ENCODE results near the gene HEATR9.

The HEATR9 gene

DNA sequence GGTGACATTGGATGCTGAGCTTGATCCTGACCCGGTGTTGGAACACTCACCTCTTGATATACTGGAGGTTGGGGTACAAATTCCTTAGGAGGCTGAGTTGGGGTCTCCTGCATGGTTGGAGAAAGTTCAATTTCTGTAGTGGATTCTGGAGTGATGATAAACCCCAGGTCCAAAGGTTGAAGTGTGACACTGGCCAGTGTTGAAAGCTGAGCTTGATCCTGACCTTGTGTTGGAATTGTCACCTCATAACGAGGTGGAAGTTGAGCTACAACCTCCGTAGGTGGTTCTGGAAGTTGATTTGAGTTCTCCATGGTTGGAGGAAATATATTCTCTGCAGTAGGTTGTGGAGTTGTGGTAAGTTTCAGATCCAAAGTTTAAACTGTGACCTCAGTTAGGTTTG is 40.7 kb upstream of the HEATR9 start:
- TF ChIP-seq EZH2 (IDR thresholded peaks at IDR 0.05; ENCODE audit: borderline replicate concordance, low read depth, low read length, severe bottlenecking): no peak
- TF ChIP-seq, protein P1, sequence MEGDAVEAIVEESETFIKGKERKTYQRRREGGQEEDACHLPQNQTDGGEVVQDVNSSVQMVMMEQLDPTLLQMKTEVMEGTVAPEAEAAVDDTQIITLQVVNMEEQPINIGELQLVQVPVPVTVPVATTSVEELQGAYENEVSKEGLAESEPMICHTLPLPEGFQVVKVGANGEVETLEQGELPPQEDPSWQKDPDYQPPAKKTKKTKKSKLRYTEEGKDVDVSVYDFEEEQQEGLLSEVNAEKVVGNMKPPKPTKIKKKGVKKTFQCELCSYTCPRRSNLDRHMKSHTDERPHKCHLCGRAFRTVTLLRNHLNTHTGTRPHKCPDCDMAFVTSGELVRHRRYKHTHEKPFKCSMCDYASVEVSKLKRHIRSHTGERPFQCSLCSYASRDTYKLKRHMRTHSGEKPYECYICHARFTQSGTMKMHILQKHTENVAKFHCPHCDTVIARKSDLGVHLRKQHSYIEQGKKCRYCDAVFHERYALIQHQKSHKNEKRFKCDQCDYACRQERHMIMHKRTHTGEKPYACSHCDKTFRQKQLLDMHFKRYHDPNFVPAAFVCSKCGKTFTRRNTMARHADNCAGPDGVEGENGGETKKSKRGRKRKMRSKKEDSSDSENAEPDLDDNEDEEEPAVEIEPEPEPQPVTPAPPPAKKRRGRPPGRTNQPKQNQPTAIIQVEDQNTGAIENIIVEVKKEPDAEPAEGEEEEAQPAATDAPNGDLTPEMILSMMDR (IDR thresholded peaks at IDR 0.05; ENCODE audit: borderline replicate concordance, extremely low read depth, low read length, poor library complexity, severe bottlenecking): no peak
- ATAC-seq (ENCODE audit: insufficient read depth, low read depth): no peak
- no peaks in the 10 kb centered on the region for H3K36me3 ChIP-seq (ENCODE audit: insufficient read depth, low read length)
- H3K27ac ChIP-seq (ENCODE audit: low read length): no peak overlapping the region
- H3K9me3 ChIP-seq (ENCODE audit: insufficient read depth, low read length, severe bottlenecking): no peaks in the 10 kb centered on the region
- no peak overlapping the region for H3K9ac ChIP-seq (ENCODE audit: low read depth, low read length)
- H3K4me1 ChIP-seq (ENCODE audit: insufficient read depth, low read length): no peaks in the 10 kb centered on the region
- H3K4me3 ChIP-seq (ENCODE audit: low read depth in 1 of 2, low read length in 2 of 2): no peak overlapping the region
- no peaks in the 10 kb centered on the region for H4K20me1 ChIP-seq (ENCODE audit: insufficient read depth, low read length)
- H3K79me2 ChIP-seq (ENCODE audit: insufficient read depth, low read length): no peaks in the 10 kb centered on the region
- H3K27me3 ChIP-seq (ENCODE audit: insufficient read depth, low read length, poor library complexity): no peaks in the 10 kb centered on the region
- no peak overlapping the region for H2AFZ ChIP-seq (ENCODE audit: low read depth, low read length)
- DNase-seq: no peak
- no peak overlapping the region for H3K4me2 ChIP-seq (ENCODE audit: insufficient read depth, low read length)

DNA sequence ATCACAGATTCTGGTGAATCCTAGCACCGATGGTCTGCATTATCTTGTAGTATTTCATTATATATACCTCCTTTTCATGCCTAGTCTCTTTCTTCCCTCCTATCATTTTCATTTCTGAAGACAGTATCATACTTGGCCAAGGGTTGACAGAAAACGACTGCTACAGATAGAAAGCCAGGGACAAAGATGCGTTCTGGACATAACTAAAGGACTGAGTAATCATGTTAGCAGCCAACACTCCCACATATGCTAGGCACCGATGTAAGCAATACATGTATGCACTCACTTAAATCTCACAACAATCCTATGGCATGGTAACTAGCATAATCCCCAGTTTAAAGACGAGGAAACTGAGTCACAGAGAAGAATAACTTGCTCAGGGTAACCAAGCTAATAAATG is 39.0 kb upstream of the HEATR9 start:
- Histone ChIP-seq H3K79me2 (ENCODE audit: insufficient read depth, low read length) (no peaks in the 10 kb centered on the region), H3K4me3 (ENCODE audit: low read depth in 1 of 2, low read length in 2 of 2) (no peak overlapping the region), H3K9me3 (ENCODE audit: insufficient read depth, low read length, severe bottlenecking) (no peaks in the 10 kb centered on the region), H3K4me2 (ENCODE audit: insufficient read depth, low read length) (no peak overlapping the region), H3K36me3 (ENCODE audit: insufficient read depth, low read length) (no peaks in the 10 kb centered on the region), H3K4me1 (ENCODE audit: insufficient read depth, low read length) (no peaks in the 10 kb centered on the region), H2AFZ (ENCODE audit: low read depth, low read length) (no peak overlapping the region), H3K27me3 (ENCODE audit: insufficient read depth, low read length, poor library complexity) (no peaks in the 10 kb centered on the region), H4K20me1 (ENCODE audit: insufficient read depth, low read length) (no peaks in the 10 kb centered on the region), H3K9ac (ENCODE audit: low read depth, low read length) (no peak overlapping the region), H3K27ac (ENCODE audit: low read length) (no peak overlapping the region)
- ATAC-seq (ENCODE audit: insufficient read depth, low read depth): no peak
- no peak for DNase-seq
- TF ChIP-seq, protein P1 (IDR thresholded peaks at IDR 0.05; ENCODE audit: borderline replicate concordance, extremely low read depth, low read length, poor library complexity, severe bottlenecking): no peak
- TF ChIP-seq EZH2 (IDR thresholded peaks at IDR 0.05; ENCODE audit: borderline replicate concordance, low read depth, low read length, severe bottlenecking): no peak

DNA sequence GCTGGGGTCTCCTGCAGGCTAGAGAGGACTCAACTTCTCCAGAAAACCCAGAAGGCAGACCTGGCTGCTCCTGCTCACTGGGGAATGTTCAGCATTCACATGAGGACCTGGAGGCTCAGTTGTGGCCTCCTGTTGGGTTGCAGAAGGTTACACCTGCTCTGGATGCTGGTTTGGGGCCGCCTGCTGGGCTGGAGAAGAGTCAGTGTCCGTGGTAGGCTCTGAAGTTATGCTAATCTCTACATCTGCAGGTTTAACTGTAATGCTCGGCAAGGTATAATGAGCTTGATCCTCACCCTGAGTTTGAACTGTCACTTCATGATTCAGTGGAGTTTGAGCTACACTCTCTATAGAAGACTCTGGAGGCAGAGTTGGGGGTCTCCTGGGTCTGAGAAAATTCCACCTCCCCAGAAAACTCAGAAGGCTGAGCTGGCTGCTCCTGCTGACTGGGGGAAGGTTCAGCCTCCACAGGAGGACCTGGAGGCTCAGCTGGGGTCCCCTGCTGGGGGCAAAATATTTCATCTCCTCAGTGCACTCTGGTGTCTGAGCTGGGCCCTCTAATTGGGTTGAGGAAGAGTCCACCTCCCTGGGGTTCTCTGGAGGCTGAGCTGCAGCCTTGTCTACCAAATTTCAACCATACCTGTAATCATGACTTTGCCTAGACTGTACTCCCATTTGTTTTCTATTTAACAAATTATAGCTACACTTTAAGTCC is 38.4 kb upstream of the HEATR9 start:
- H3K4me2 ChIP-seq (ENCODE audit: insufficient read depth, low read length): no peak overlapping the region
- H3K4me3 ChIP-seq (ENCODE audit: low read depth in 1 of 2, low read length in 2 of 2): no peak overlapping the region
- H4K20me1 ChIP-seq (ENCODE audit: insufficient read depth, low read length): no peaks in the 10 kb centered on the region
- no peaks in the 10 kb centered on the region for H3K27me3 ChIP-seq (ENCODE audit: insufficient read depth, low read length, poor library complexity)
- H3K9me3 ChIP-seq (ENCODE audit: insufficient read depth, low read length, severe bottlenecking): no peaks in the 10 kb centered on the region
- no peaks in the 10 kb centered on the region for H3K36me3 ChIP-seq (ENCODE audit: insufficient read depth, low read length)
- H2AFZ ChIP-seq (ENCODE audit: low read depth, low read length): no peak overlapping the region
- no peak overlapping the region for H3K27ac ChIP-seq (ENCODE audit: low read length)
- TF ChIP-seq EZH2 (IDR thresholded peaks at IDR 0.05; ENCODE audit: borderline replicate concordance, low read depth, low read length, severe bottlenecking): no peak
- TF ChIP-seq, protein P1 (IDR thresholded peaks at IDR 0.05; ENCODE audit: borderline replicate concordance, extremely low read depth, low read length, poor library complexity, severe bottlenecking): no peak
- DNase-seq (no peak), ATAC-seq (ENCODE audit: insufficient read depth, low read depth) (no peak)
- no peaks in the 10 kb centered on the region for H3K4me1 ChIP-seq (ENCODE audit: insufficient read depth, low read length)
- no peaks in the 10 kb centered on the region for H3K79me2 ChIP-seq (ENCODE audit: insufficient read depth, low read length)
- H3K9ac ChIP-seq (ENCODE audit: low read depth, low read length): no peak overlapping the region

Data from DND-41 (cell line).